Measurements from ENCODE around the gene SPON2. TPM values are rescaled to one million over a fixed set of nuclear protein-coding genes. Genes with fewer than 3 reads are reported as not detected.

The SPON2 gene
- total RNA-seq, 2 donors from 2014 or later: 7.0 to 17.4 TPM

- H3K27ac Mint-ChIP-seq: no peak overlapping the region
- H3K9me3 Mint-ChIP-seq: no peaks in the 10 kb centered on the region
- no peak for ATAC-seq
- DNase-seq (ENCODE audit: low spot score in 2 of 2): no peak
- H3K36me3 Mint-ChIP-seq: peaks cover 0 to 4% of the 10 kb centered on the region in 2 donors
These were observed 2.0 kb downstream of the SPON2 start for GRCh38 chr4:1170156-1170975.

GRCh38 chr4:1169691-1170096 is 2.7 kb downstream of the SPON2 start:
- Mint-ChIP-seq H3K27ac (no peak overlapping the region), H3K9me3 (no peaks in the 10 kb centered on the region), H3K36me3 (peaks cover 0 to 4% of the 10 kb centered on the region in 2 donors)
- ATAC-seq (no peak), DNase-seq (ENCODE audit: low spot score in 2 of 2) (no peak)

GRCh38 chr4:1169171-1169671 is 3.2 kb downstream of the SPON2 start:
- ATAC-seq: no peak
- Mint-ChIP-seq H3K9me3 (no peaks in the 10 kb centered on the region), H3K36me3 (peaks cover 0 to 4% of the 10 kb centered on the region in 2 donors), H3K27ac (no peak overlapping the region)
- DNase-seq (ENCODE audit: low spot score in 2 of 2): no peak

- no peak for DNase-seq (ENCODE audit: low spot score in 2 of 2)
- H3K27ac Mint-ChIP-seq: peak overlapping the region in 1 of 2 donors; percentile 87
- no peak for ATAC-seq
These were observed 3.9 kb downstream of the SPON2 start for GRCh38 chr4:1168191-1169101.

GRCh38 chr4:1167244-1167949 is 5.0 kb downstream of the SPON2 start:
- no peaks in the 10 kb centered on the region for H3K9me3 Mint-ChIP-seq
- H3K36me3 Mint-ChIP-seq: peaks cover 0 to 4% of the 10 kb centered on the region in 2 donors
- peak; percentile 88 to 89 for DNase-seq (ENCODE audit: low spot score in 2 of 2)
- H3K27ac Mint-ChIP-seq: peak overlapping the region; percentile 87 to 95
- peak; percentile 93 to 94 for ATAC-seq

More at GRCh38 chr4:1168191-1169101, 3.9 kb downstream of the SPON2 start:
- peaks cover 0 to 4% of the 10 kb centered on the region in 2 donors for H3K36me3 Mint-ChIP-seq
- H3K9me3 Mint-ChIP-seq: no peaks in the 10 kb centered on the region

- H3K27ac Mint-ChIP-seq: peak overlapping the region; percentile 87 to 95
- H3K36me3 Mint-ChIP-seq: peaks cover 0 to 4% of the 10 kb centered on the region in 2 donors
- no peak for DNase-seq (ENCODE audit: low spot score in 2 of 2)
- H3K9me3 Mint-ChIP-seq: no peaks in the 10 kb centered on the region
- ATAC-seq: peak in 1 of 2 donors; percentile 4
These were observed 5.7 kb downstream of the SPON2 start for GRCh38 chr4:1166509-1167243.

GRCh38 chr4:1164956-1165545 is 7.3 kb downstream of the SPON2 start:
- H3K9me3 Mint-ChIP-seq: no peaks in the 10 kb centered on the region
- no peak overlapping the region for H3K27ac Mint-ChIP-seq
- peaks cover 0 to under 1% of the 10 kb centered on the region in 2 donors for H3K36me3 Mint-ChIP-seq
- DNase-seq (ENCODE audit: low spot score in 2 of 2) (no peak), ATAC-seq (no peak)

- H3K9me3 Mint-ChIP-seq: no peaks in the 10 kb centered on the region
- no peaks in the 10 kb centered on the region for H3K36me3 Mint-ChIP-seq
- DNase-seq (ENCODE audit: low spot score in 2 of 2) (no peak), ATAC-seq (no peak)
- peak overlapping the region in 1 of 2 donors; percentile 52 for H3K27ac Mint-ChIP-seq
These were observed 7.9 kb downstream of the SPON2 start for GRCh38 chr4:1164444-1164843.

GRCh38 chr4:1164040-1164439 is 8.3 kb downstream of the SPON2 start:
- ATAC-seq (no peak), DNase-seq (ENCODE audit: low spot score in 2 of 2) (no peak)
- no peak overlapping the region for H3K27ac Mint-ChIP-seq
- no peaks in the 10 kb centered on the region for H3K9me3 Mint-ChIP-seq
- H3K36me3 Mint-ChIP-seq: no peaks in the 10 kb centered on the region

- DNase-seq (ENCODE audit: low spot score in 2 of 2) (no peak), ATAC-seq (no peak)
- no peak overlapping the region for H3K27ac Mint-ChIP-seq
- no peaks in the 10 kb centered on the region for H3K36me3 Mint-ChIP-seq
- no peaks in the 10 kb centered on the region for H3K9me3 Mint-ChIP-seq
These were observed 12.0 kb downstream of the SPON2 start for GRCh38 chr4:1160351-1160750.

- ATAC-seq: no peak
- H3K36me3 Mint-ChIP-seq: no peaks in the 10 kb centered on the region
- DNase-seq (ENCODE audit: low spot score in 2 of 2): no peak
- no peak overlapping the region for H3K27ac Mint-ChIP-seq
- H3K9me3 Mint-ChIP-seq: no peaks in the 10 kb centered on the region
These were observed 16.3 kb downstream of the SPON2 start for GRCh38 chr4:1156069-1156468.

GRCh38 chr4:1155314-1155713 is 17.1 kb downstream of the SPON2 start:
- Mint-ChIP-seq H3K9me3 (no peaks in the 10 kb centered on the region), H3K27ac (no peak overlapping the region), H3K36me3 (no peaks in the 10 kb centered on the region)
- no peak for ATAC-seq
- DNase-seq (ENCODE audit: low spot score in 2 of 2): no peak

- DNase-seq (ENCODE audit: low spot score in 2 of 2): no peak
These were observed 17.7 kb downstream of the SPON2 start for GRCh38 chr4:1154523-1155182.

GRCh38 chr4:1154126-1154522 is 18.3 kb downstream of the SPON2 start:
- no peak overlapping the region for H3K27ac Mint-ChIP-seq
- no peaks in the 10 kb centered on the region for H3K36me3 Mint-ChIP-seq
- ATAC-seq (no peak), DNase-seq (ENCODE audit: low spot score in 2 of 2) (no peak)
- no peaks in the 10 kb centered on the region for H3K9me3 Mint-ChIP-seq

More at GRCh38 chr4:1154523-1155182, 17.7 kb downstream of the SPON2 start:
- H3K36me3 Mint-ChIP-seq: no peaks in the 10 kb centered on the region
- no peaks in the 10 kb centered on the region for H3K9me3 Mint-ChIP-seq
- no peak overlapping the region for H3K27ac Mint-ChIP-seq
- no peak for ATAC-seq

GRCh38 chr4:1153567-1154090 is 18.8 kb downstream of the SPON2 start:
- DNase-seq (ENCODE audit: low spot score in 2 of 2): no peak
- Mint-ChIP-seq H3K36me3 (no peaks in the 10 kb centered on the region), H3K9me3 (no peaks in the 10 kb centered on the region), H3K27ac (no peak overlapping the region)
- no peak for ATAC-seq
